Limb (tissue), 2 donors: ENCODE measurements around the gene GRB7.

Experiments
- DNase-seq, 2 donors: peaks; one replicate each; pipeline ENCODE4 v3.0.0-alpha.2; 2016; ENCODE audit errors: extremely low spot score in 2 of 2

Gene GRB7

DNA sequence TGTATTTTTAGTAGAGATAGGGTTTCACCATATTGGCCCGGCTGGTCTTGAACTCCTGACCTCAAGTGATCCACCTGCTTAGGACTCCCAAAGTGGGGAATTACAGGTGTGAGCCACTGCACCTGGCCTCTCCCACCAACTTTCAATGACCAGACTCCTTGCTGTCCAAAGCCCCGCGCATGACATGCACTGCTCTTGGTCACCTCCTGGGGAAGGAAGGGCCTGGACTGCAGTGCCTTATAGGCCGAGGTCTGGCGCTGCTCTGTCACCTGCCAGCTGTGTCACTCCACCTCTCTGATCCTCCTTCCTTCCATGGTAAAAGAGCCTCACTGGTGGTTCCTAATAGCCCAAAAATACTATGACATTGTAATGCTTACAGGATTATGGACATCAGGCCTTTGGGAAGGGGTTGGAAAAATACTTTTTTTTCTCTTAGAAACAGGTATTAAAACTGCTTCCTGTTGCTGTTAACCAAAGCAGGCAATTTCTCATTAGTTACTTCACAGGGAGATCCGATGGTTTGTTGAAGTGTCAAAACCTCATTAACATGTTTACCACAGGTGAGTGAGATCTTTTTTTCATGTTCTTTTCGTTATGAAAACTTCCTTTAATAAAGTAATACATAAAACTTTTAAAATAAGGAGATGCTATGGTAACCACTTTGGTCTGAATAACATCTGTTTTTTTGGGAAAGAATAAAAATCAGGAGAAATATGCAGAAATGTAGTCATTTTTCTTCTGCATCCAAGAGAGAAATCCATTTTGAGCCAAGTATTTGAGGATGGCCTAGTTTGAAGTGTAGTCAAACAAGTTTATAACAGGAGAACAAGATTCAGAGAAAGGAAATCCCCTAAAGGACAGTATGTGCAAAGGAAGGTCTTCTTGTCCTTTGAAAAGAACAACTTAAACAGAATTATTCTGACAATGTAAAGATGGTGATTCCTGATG, 35.5 kb downstream of the GRB7 start:
- DNase-seq, result no peak

DNA sequence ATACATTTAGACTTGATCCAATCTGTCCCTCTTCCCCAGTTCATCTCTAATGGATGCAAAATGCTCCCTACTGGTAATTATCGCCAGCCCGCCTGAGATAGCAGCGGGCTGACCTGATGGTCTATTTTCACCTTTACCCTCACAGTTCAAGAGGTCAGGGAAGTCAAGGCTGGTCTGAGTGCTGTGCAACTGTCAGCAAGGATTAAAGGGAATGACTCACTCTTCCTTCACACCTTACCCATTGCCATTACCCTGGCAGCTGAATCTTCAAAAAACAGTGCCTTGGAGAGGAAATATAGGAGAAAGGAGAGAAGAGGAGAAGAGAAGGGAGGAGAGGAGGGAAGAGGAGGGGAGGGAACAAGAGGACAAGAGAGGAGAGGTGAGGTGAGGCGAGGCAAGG, 36.3 kb downstream of the GRB7 start:
- DNase-seq, result no peak

DNA sequence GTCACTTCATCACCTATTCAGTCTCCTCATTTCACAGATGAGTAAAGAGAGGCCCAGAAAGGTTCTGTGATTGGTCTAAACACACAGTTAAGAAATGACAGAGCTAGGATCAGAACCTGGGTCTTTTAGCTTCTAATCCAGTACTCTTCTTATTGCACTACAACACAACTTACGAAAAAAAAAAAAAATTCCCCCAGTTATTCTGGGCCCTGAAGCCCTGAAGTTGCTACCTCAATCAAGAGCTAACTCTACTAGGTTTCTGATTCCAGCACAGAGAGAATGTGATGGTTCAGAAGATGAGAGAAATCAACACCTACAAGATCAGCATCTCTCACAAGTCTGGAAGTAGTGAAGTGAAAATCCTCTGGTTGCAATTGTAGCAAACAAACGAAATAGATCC, 37.3 kb downstream of the GRB7 start:
- no peak for DNase-seq

DNA sequence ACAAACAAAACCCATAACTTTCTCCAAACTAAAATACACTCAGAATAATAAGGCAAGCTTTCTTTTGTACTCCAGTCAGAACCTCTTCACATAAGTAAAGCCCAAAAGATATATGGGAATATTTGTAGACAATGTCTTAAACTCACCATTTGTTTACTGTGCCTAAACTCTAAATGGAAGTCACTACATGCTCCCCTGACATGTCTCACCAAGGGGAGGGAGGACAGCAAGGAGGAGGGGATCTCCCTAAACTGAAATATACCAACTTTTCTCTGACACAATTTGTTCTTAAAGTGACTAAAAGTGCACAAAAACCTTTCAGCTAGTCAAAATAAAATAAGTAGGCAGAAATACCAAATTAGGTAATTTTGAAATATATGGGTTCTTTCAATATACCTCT, 38.5 kb downstream of the GRB7 start:
- DNase-seq, result no peak

DNA sequence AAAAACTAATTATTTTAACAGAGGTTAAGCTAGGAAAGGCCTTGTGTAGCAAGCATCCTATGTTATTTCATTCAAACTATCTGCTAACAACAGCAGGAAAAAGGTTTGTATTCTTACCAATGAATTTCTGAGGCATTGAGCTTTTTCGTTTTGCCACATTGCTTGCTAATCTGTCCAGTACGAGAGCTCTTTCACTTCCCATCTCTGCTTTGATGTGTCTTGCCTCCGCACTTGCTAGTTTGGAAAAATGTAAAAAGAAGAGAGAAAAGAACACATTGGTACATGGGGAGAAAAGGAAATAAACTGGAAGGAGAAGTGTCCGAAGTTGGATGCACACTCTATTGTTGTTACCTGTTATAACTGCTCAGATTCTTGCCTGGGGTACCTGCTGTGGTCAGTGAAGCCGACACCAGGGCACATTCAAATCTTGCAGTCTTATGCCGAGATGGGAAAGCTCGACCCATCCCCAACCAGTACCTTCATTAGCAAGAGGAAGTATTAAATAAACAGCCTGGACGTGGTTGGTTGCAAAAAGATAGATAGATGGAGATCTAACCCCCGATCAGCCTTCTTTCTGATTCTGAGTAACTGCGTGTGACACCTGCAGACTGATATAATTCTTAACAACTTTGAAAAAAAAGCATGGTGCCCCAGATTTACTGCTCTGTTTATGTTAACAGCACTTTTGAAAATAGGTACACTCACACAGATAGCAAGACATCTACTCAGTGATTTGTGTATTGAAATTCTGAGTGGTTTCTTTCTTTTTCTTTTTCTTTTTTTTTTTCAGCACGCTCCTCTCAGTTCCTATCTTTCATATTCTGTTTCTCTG, 40.0 kb downstream of the GRB7 start:
- DNase-seq, result no peak

DNA sequence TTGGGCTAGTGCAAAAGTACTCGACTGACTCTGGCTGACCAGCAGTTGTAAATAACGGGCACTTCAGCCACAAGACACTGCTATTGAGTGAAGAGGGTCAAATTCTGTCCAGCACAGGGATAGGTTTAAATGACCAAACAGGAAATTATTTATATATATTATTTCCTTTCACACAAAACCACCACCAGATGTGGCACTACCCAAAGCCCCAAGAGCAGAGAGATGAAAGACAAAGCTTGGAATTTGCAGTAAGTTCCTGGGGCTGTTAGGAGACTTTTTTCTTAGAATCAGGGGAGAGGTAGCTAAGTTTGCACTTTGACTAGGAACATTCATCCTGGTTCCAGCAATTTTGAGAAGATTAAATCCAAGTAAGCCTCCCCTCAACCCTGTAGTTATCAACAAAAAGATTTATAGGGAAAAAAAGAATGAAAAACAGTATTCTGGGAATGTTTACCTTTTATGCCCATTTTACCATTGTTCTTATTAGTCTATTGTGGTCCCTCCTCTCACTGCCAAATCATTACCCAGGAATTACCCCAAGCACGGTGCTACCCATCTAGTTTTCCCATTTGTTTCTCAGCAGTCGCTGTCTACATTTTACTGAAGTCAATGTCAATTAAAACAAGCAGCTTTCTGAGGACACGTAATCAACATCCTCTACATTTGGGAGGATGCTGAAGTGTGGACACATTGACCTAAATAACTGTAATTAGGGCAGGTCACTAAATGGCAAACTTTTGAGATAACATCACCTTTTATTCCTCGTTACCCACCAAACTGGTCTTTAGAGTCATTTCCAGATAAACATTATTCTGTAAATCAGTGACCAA, 43.5 kb downstream of the GRB7 start:
- DNase-seq, result no peak

DNA sequence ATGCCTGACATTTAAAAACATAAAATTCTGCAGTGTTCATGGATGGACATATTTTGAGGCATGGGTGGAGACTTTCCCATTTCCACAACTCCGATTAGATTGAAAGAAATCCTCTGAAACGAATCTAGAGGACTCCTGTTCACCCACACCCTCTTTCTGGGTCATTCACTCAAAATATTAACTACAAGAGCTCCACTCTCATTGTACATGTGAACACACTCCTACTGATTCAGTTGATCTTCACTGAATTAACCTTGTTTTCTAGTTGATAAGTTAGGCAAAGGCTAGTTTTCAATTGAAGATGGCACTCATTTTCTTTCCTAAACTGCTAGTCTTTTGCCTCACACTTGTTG, 44.1 kb downstream of the GRB7 start:
- no peak for DNase-seq

DNA sequence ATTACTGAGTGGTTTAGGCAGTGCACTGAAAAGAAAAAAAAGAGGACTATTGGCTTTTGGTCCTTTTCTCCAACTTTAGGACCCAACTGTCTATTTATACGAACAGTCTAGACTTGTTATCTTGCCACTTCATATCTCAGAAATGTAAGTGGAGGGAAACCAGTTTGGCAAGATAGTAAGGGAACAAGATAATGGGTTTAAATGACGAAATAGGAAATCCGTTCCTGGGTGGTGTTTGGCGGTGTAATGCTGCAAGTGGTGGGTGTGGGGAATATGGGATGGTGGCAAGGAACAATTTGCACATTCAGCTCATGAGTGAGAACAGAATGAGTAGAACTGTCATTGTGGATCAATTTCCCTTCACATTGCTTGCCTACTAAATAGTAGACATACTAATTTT, 44.7 kb downstream of the GRB7 start:
- DNase-seq, result no peak

DNA sequence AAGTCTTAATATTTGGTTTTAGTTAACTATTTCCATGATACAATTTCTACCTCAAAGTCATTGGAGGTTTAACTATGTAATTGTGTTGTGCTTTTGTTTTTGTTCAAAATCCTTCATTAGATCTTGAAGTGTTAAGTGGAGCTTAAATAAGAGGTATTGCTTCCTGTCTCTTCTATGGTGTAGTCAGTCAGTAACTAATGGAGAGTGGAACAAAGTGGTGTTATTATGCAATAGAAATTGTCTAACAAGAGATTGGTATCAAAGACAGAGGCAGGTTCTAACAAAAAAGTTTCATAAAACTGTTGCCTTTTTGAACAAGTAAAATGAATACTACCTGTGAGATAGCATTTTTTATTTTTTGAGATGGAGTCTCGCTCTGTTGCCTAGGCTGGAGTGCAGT, 45.2 kb downstream of the GRB7 start:
- DNase-seq, result no peak

DNA sequence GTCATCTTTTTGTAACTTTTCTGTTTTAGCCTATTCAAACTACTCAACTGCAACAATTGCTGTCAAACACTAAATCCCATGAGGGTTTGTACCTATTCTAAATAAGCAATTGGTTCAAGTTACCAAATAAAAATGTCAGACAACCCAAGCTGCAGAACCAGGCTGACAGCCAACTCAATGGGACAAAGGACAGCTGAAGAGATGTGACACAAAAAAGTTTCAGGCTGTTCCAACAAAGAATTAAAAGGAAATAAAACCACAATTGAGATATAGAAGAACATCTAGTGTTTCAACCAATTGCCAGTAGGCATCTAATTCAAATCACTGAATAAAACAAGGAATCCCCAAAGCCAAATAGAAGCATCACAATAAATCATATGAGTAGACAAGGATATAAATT, 49.3 kb downstream of the GRB7 start:
- no peak for DNase-seq

DNA sequence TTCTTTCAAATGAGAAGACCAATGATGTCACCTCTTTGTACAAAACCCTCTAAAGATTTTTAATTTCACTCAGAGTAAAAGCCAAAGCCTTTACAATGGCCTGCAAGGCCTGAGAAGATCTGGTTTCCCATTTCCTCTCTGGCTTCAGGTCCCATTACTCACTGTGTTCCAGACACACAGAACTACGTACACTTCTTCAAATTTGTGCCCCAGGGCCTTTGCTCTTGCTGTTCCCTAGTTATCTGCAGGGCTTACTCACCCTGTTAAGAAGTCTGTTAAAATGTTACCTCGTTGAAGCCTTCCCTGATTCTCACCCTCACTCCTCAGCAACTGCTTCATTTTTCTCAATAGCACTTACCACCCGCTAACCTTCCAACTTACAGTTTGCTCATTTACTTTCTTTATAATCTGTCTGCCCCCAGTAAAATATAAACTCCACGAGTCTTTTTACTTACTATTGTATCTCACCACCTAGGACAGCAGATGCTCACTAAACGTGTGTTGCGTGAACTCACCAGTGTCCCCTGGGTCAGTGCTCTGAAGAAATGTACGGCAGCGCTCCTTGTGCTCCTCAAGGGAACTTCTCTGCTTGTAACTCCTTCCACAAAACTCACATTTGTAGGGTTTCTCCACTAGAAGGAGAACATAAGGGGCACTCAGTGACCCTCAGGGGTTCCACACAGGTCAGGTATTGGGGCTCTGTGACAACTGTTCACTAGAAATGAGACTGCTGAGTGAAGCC, 50.2 kb downstream of the GRB7 start:
- no peak for DNase-seq

DNA sequence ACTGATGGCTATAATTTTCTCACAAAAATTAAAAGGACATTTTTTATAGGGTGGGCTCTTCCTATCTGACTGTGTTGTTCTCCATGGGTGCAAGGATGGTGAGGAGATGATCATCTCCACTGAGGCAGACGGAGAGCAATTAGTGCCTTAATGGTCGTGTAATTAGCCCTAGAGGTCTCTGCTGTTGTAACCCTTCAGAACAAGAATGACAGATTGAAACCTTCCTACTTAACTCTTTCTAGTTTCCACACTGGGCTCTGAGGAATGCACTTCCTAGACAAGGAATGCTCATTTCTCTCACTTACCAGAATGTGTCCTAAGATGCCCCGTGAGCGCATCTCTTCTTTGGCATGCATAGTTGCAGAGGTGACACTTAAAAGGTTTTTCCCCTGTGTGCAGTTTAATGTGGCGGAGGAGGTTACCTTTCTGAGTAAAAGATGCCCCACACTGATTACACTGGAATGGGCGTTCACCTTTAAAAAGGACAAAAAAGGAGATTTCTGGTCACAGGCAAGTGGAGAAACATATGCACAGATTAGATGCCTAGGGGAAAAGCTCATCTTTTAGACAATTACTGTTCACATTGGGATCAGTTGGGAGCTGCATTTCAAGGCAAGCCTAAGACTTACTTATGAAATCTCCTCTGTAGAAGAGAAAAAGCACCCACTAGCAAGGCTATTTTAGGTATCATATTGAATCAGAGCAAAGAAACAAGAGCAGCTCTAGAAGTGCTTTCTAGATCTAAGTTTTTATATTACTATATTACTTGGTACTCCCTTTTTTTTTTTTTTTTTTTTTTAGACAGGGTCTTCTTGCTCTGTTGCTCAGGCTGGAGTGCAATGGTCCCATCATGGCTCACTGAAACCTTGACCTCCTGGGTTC, 53.6 kb downstream of the GRB7 start:
- no peak for DNase-seq

DNA sequence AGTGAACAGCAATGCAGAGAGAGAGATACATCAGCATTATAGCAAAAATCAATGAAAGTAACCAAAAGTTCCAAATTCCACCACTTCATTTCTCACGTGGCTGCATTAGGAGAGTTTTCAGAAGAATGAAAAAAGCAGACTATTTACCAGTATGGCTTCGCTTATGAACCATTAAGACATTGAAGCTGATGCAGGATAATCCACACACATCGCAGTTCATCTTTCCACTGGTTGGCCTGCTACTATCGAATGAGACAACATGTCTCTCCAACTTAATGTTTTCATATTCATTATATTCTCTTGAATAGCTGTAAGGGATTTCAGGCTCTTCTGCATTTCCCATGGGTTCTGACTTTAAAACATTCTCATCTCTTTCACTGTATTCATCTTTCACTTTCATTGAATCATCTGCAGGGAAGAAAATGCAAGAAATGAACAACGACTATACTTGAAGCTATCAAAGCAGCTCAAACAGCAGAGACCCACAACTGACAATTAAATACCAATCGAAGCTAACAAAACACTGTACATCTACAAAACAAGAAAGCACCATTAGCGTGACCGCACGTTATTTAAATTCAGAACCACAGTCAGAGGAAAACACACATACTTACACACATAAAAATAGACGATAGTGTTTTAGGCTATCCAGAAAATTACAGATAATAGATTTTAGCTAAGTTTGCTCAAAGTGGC, 54.9 kb downstream of the GRB7 start:
- no peak for DNase-seq

DNA sequence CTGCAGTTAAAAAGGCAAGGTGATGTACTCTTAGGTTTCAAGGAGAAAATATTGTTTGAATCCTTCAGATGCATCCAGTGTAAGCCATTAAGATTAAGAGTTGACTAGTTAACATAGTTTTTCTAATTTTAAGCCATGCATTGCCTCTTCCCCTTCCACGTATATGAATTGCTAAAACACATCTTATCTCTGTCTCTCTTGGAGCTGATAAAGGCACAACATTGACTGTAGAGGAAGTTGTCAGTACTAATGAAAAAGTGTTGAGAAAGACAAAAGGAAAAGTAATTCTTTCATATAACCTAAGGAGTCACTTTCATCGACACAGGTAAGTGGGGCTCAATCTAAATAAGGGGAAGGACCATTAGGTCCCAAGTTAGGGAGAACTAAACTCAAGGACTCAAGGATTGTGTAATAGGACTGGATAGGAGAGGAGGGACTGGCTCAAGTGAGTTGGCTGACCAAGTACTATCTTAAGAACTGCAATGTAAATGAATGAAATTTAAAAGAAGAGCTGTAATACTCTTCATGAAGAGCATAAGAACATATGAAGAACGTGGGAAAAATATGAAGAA, 55.6 kb downstream of the GRB7 start:
- no peak for DNase-seq

DNA sequence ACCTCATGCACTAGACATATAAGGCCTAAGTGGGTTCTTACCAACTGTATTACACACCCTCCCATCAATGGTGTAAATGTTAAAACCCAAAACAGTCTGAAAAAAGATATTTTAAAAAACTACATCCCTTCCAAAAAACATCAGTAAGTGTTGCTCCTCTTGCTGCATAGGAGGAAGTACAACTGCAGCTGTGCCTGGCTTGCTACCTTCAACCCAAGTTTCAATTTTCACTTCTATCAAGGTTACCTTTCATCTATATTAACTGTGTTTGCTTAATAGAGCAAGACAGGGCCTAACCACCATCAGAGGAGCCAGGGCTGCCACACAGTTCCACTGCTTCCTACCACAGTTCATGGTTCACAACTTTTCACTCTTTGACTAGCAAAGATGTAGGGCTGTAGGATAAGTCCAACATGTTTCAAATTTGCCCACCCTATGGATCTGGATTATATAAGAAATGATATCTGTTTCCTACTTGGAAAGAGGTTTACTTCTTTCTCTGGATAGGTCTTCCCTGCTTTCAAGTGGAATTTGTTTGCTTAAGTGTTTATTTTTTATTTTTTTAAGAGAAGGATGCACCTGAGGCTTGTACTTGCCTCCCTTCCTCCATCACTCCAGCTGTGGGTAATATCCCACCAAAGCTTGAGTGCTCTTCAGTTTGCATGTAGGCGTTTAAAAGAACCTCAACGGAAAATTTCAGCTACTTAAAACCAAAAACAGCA, 56.7 kb downstream of the GRB7 start:
- no peak for DNase-seq
